H9 (cell line): Measurements from ENCODE around the gene FETUB. TPM values are rescaled to one million over a fixed set of nuclear protein-coding genes. Genes with fewer than 3 reads are reported as not detected.

ENCODE experiments used
- DNase-seq: peaks from one replicate; pipeline ENCODE4 v3.0.0-alpha.2; 2017
- H2AFZ ChIP-seq: one replicate; pipeline ENCODE4 v1.6.1; 2013; ENCODE audit warnings: mild to moderate bottlenecking, low read length, control low read depth, moderate library complexity
- H2AK5ac ChIP-seq: 2 replicates; pipeline ENCODE4 v1.6.1; 2013; ENCODE audit warnings: low read length, control low read depth, mixed read lengths; ENCODE audit not compliant: insufficient read length
- H2BK120ac ChIP-seq: one replicate; pipeline ENCODE4 v1.6.1; 2013; ENCODE audit warnings: low read depth, mild to moderate bottlenecking, low read length, control low read depth, inconsistent platforms; ENCODE audit not compliant: poor library complexity, severe bottlenecking
- H2BK12ac ChIP-seq: 2 replicates; pipeline ENCODE4 v1.6.1; 2013; ENCODE audit warnings: low read length, control low read depth, mixed read lengths, low read depth; ENCODE audit not compliant: insufficient read length
- H2BK15ac ChIP-seq: 2 replicates; pipeline ENCODE4 v1.6.1; 2013; ENCODE audit warnings: low read depth, low read length, control low read depth
- H2BK20ac ChIP-seq: one replicate; pipeline ENCODE4 v1.6.1; 2013; ENCODE audit warnings: low read depth, mild to moderate bottlenecking, low read length, control low read depth, inconsistent platforms; ENCODE audit not compliant: poor library complexity, severe bottlenecking
- H2BK5ac ChIP-seq: 2 replicates; pipeline ENCODE4 v1.6.1; 2013; ENCODE audit warnings: low read length, control low read depth, mixed read lengths; ENCODE audit not compliant: insufficient read length
- H3K14ac ChIP-seq: 2 replicates; pipeline ENCODE4 v1.6.1; 2013; ENCODE audit warnings: low read length, control low read depth; ENCODE audit not compliant: insufficient read depth
- H3K18ac ChIP-seq: 2 replicates; pipeline ENCODE4 v1.6.1; 2013; ENCODE audit warnings: low read depth, mild to moderate bottlenecking, mixed read lengths, low read length, control low read depth; ENCODE audit not compliant: insufficient read length
- H3K23ac ChIP-seq: 2 replicates; pipeline ENCODE4 v1.6.1; 2013; ENCODE audit warnings: low read length, control low read depth, mixed read lengths, low read depth; ENCODE audit not compliant: insufficient read length
- H3K23me2 ChIP-seq: 2 replicates; pipeline ENCODE4 v1.6.1; 2013; ENCODE audit warnings: low read depth, mild to moderate bottlenecking, mixed read lengths, low read length, control low read depth; ENCODE audit not compliant: insufficient read length, poor library complexity, severe bottlenecking
- H3K27ac ChIP-seq: 2 replicates; pipeline ENCODE4 v1.5.1; 2013; ENCODE audit warnings: low read length, control low read depth, mixed read lengths, low read depth; ENCODE audit not compliant: insufficient read length
- H3K27me3 ChIP-seq: 2 replicates; pipeline ENCODE4 v1.6.1; 2013; ENCODE audit warnings: low read length, control low read depth, inconsistent platforms; ENCODE audit not compliant: insufficient read depth
- H3K4ac ChIP-seq: 2 replicates; pipeline ENCODE4 v1.6.1; 2013; ENCODE audit warnings: low read depth, mild to moderate bottlenecking, control low read depth, inconsistent platforms, low read length, moderate library complexity
- H3K4me1 ChIP-seq: 2 replicates; pipeline ENCODE4 v1.6.1; 2013; ENCODE audit warnings: low read length, control low read depth, inconsistent platforms; ENCODE audit not compliant: insufficient read depth
- H3K4me2 ChIP-seq: 2 replicates; pipeline ENCODE4 v1.6.1; 2013; ENCODE audit warnings: low read length, control low read depth, mixed read lengths; ENCODE audit not compliant: insufficient read length, insufficient read depth
- H3K56ac ChIP-seq: 2 replicates; pipeline ENCODE4 v1.6.1; 2013; ENCODE audit warnings: low read depth, mild to moderate bottlenecking, mixed read lengths, low read length, control low read depth; ENCODE audit not compliant: insufficient read length
- H3K79me1 ChIP-seq: 2 replicates; pipeline ENCODE4 v1.6.1; 2013; ENCODE audit warnings: low read depth, mild to moderate bottlenecking, moderate library complexity, low read length, control low read depth, inconsistent platforms; ENCODE audit not compliant: insufficient read depth, poor library complexity, severe bottlenecking
- H3K79me2 ChIP-seq: 2 replicates; pipeline ENCODE4 v1.6.1; 2013; ENCODE audit warnings: low read length, control low read depth, inconsistent platforms; ENCODE audit not compliant: insufficient read depth
- H3K9ac ChIP-seq: 2 replicates; pipeline ENCODE4 v1.6.1; 2013; ENCODE audit warnings: low read length, control low read depth, mixed read lengths; ENCODE audit not compliant: insufficient read length; ENCODE audit errors: extremely low read depth
- H3K9me3 ChIP-seq: one replicate; pipeline ENCODE4 v1.6.1; 2013; ENCODE audit warnings: low read depth, low read length, inconsistent platforms; ENCODE audit not compliant: control insufficient read depth
- H3T11ph ChIP-seq: one replicate; pipeline ENCODE4 v1.6.1; 2013; ENCODE audit warnings: mild to moderate bottlenecking, low read length, control low read depth, inconsistent platforms
- H4K20me1 ChIP-seq: one replicate; pipeline ENCODE4 v1.6.1; 2013; ENCODE audit not compliant: control insufficient read depth, insufficient read length, insufficient read depth
- H4K5ac ChIP-seq: 2 replicates; pipeline ENCODE4 v1.6.1; 2013; ENCODE audit warnings: low read depth, mild to moderate bottlenecking, mixed read lengths, low read length, control low read depth; ENCODE audit not compliant: insufficient read length
- H4K8ac ChIP-seq: replicated peaks from 2 replicates; pipeline ENCODE4 v1.6.1; 2013; ENCODE audit warnings: low read length, control low read depth, mixed read lengths, low read depth; ENCODE audit not compliant: insufficient read length
- H4K91ac ChIP-seq: 2 replicates; pipeline ENCODE4 v1.6.1; 2013; ENCODE audit warnings: low read depth, mild to moderate bottlenecking, moderate library complexity, mixed read lengths, low read length, control low read depth; ENCODE audit not compliant: insufficient read length
- H3K27ac Mint-ChIP-seq, 3 experiments: 2 replicates in 2 of 3; 3 replicates in 1 of 3; pipeline ENCODE4 v1.8.0; 2020 to 2021; ENCODE audit warnings: mixed read lengths in 3 of 3, mild to moderate bottlenecking in 1 of 3, moderate library complexity in 1 of 3
- H3K27me3 Mint-ChIP-seq: 2 replicates; pipeline ENCODE4 v1.8.0; 2021; ENCODE audit warnings: low read depth, mild to moderate bottlenecking, moderate library complexity, mixed read lengths
- H3K36me3 Mint-ChIP-seq, 3 experiments: 2 replicates in 2 of 3; 3 replicates in 1 of 3; pipeline ENCODE4 v1.8.0; 2020 to 2021; ENCODE audit warnings: low read depth in 3 of 3, mixed read lengths in 3 of 3; ENCODE audit not compliant: insufficient read depth in 1 of 3
- H3K4me1 Mint-ChIP-seq, 2 experiments: 2 replicates each; pipeline ENCODE4 v1.8.0; 2020; ENCODE audit warnings: mixed read lengths in 2 of 2
- H3K4me3 Mint-ChIP-seq, 2 experiments: 2 replicates in 1 of 2; 3 replicates in 1 of 2; pipeline ENCODE4 v1.8.0; 2020 to 2021; ENCODE audit warnings: mild to moderate bottlenecking in 2 of 2, mixed read lengths in 2 of 2, moderate library complexity in 1 of 2
- H3K9me3 Mint-ChIP-seq, 2 experiments: 2 replicates in 1 of 2; 3 replicates in 1 of 2; pipeline ENCODE4 v1.8.0; 2020; ENCODE audit warnings: mild to moderate bottlenecking in 2 of 2, mixed read lengths in 2 of 2, moderate library complexity in 1 of 2
- CTCF ChIP-seq: fragments of 200-600 bp; sonication (generic); conservative IDR thresholded peaks from 3 replicates; pipeline ENCODE4 v1.8.0; 2021; ENCODE audit warnings: antibody characterized with exemption, mild to moderate bottlenecking
- WGBS: extraction: QIAGEN DNeasy Blood & Tissue Kit; methylation state at CpG from one replicate; pipeline ENCODE4 v1.1.7; 2013; ENCODE audit warnings: missing lambda C conversion rate, low lambda C conversion rate, mixed read lengths; ENCODE audit not compliant: insufficient read length; ENCODE audit errors: extremely low coverage; 5-methylcytosine and 5-hydroxymethylcytosine counted together
- total RNA-seq: library from RNA; stranded (reverse); gene quantifications from 2 replicates; pipeline ENCODE4 v1.2.1, GENCODE V29; 2021

Gene FETUB
- total RNA-seq, 1 experiment from 2014 or later = not detected

DNA sequence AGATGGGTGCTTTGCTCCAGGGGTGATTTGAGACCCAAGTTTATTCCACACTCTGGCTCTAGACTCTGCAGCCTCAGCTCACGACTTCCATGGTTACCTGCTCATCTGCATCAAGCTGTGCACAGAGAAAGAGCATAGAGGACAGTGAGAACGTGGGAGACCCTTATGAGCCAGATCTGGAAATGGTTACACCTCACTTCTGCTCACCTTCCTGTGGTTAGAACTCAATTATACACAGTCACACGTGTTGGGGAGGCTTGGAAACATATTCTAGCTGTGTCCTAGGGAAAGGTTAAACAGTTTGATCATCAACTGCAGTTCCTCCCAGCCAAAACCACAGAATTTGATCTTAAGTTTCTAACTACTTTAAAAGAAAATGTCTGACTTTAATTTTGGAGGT, 1.8 kb downstream of the FETUB start:
- H3K14ac ChIP-seq = no peak overlapping the region
- H3K36me3 Mint-ChIP-seq = no peaks in the 10 kb centered on the region
- no peak overlapping the region for H2BK12ac ChIP-seq
- no peaks in the 10 kb centered on the region for H3K79me2 ChIP-seq
- no CpG with 5 or more reads among the region's 3 CpGs for WGBS
- no peaks in the 10 kb centered on the region for H3K79me1 ChIP-seq
- H3K4ac ChIP-seq = no peak overlapping the region
- H3K9me3 Mint-ChIP-seq = no peaks in the 10 kb centered on the region
- no peaks in the 10 kb centered on the region for H3K9me3 ChIP-seq
- no peak overlapping the region for H2AK5ac ChIP-seq
- H3K4me2 ChIP-seq = no peak overlapping the region
- H3K4me3 Mint-ChIP-seq = no peak overlapping the region
- H3K27ac ChIP-seq = no peak overlapping the region
- DNase-seq = no peak
- no peak overlapping the region for H3K18ac ChIP-seq
- H4K20me1 ChIP-seq = no peaks in the 10 kb centered on the region
- H3K9ac ChIP-seq = no peak overlapping the region
- no peaks in the 10 kb centered on the region for H3K27me3 ChIP-seq
- H3K4me1 ChIP-seq = peaks cover 7% of the 10 kb centered on the region; the same call in 1 of the 2 replicates
- no peaks in the 10 kb centered on the region for H3K23me2 ChIP-seq
- no peak overlapping the region for H2BK5ac ChIP-seq
- no peak overlapping the region for H4K91ac ChIP-seq
- H4K5ac ChIP-seq = no peak overlapping the region
- H3K56ac ChIP-seq = no peak overlapping the region
- H3K27ac Mint-ChIP-seq = no peak overlapping the region
- H3K4me1 Mint-ChIP-seq = peaks cover 20 to 26% of the 10 kb centered on the region in 2 experiments
- no peak overlapping the region for H2BK120ac ChIP-seq
- peaks cover 2% of the 10 kb centered on the region; the same call in 1 of the 2 replicates for H3K27me3 Mint-ChIP-seq
- H4K8ac ChIP-seq = no peak overlapping the region
- no peak overlapping the region for H2BK20ac ChIP-seq
- H3T11ph ChIP-seq = no peak overlapping the region
- no peak overlapping the region for H2BK15ac ChIP-seq
- no peak overlapping the region for H2AFZ ChIP-seq
- no peak for TF ChIP-seq CTCF
- H3K23ac ChIP-seq = no peak overlapping the region
